GM12891 (cell line): ENCODE data around the gene GRM4.

ENCODE experiments used
- POLR2A ChIP-seq: IDR thresholded peaks from 2 replicates; pipeline ENCODE4 v1.6.1; 2011; ENCODE audit warnings: low read depth, low read length, control low read depth
- POLR2AphosphoS5 ChIP-seq: IDR thresholded peaks from 2 replicates; pipeline ENCODE4 v1.6.1; 2011; ENCODE audit warnings: low read depth, low read length, control low read depth
- SPI1 ChIP-seq: IDR thresholded peaks from 2 replicates; pipeline ENCODE4 v1.6.1; 2011; ENCODE audit warnings: low read depth, low read length, control low read depth
- TAF1 ChIP-seq: IDR thresholded peaks from 2 replicates; pipeline ENCODE4 v1.6.1; 2011; ENCODE audit warnings: low read depth, low read length, control low read depth

DNA sequence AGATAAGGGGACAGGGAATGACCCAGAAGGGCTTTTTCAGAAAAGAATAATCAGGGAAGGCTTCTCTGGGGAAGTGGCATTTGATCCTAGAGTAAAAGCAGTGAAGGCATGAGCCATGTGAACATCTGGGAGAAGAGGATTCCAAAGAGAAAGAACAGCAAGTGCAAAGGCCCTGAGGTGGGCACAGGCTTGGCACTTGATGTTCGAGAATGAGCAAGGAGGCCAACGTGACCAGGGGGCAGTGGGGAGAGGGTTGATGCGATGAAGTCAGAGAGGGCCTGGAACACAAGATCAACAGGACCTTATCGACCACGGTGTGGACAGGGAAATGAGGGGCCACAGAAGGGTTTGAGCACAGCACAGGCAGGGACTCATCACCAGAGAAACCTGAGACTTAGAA lies 5.8 kb downstream of the GRM4 start:
- TF ChIP-seq POLR2A (no peak), TAF1 (no peak), SPI1 (no peak), POLR2AphosphoS5 (no peak)
